Stimulated activated CD4-positive, alpha-beta T cell treated with anti-CD3 and anti-CD28 coated beads, Interleukin-2, amount 100 ng/mL, for 48 hours (primary cell): ENCODE data around the gene STX16.

ENCODE experiments used
- DNase-seq, 2 donors: peaks; one replicate each; pipeline ENCODE4 v3.0.0-alpha.2; 2020

STX16 gene

GRCh38 chr20:58700121-58700821, 49.2 kb downstream of the STX16 start:
- no peak for DNase-seq

- DNase-seq, result no peak
Observed at GRCh38 chr20:58700823-58701222, 49.7 kb downstream of the STX16 start.

- no peak for DNase-seq
Observed at GRCh38 chr20:58701431-58702160, 50.5 kb downstream of the STX16 start.

- no peak for DNase-seq
Observed at GRCh38 chr20:58702161-58702510, 51.1 kb downstream of the STX16 start.

- DNase-seq, result no peak
Observed at GRCh38 chr20:58702859-58703648, 52.0 kb downstream of the STX16 start.

- no peak for DNase-seq
Observed at GRCh38 chr20:58703765-58704371, 52.8 kb downstream of the STX16 start.

GRCh38 chr20:58705208-58705926, 54.3 kb downstream of the STX16 start:
- DNase-seq, result no peak

GRCh38 chr20:58706150-58706892, 55.2 kb downstream of the STX16 start:
- DNase-seq, result no peak

- no peak for DNase-seq
Observed at GRCh38 chr20:58706975-58707681, 56.0 kb downstream of the STX16 start.

- no peak for DNase-seq
Observed at GRCh38 chr20:58707770-58708169, 56.7 kb downstream of the STX16 start.

GRCh38 chr20:58708246-58708931, 57.3 kb downstream of the STX16 start:
- no peak for DNase-seq

- DNase-seq, result no peak
Observed at GRCh38 chr20:58709013-58709702, 58.1 kb downstream of the STX16 start.

- no peak for DNase-seq
Observed at GRCh38 chr20:58709703-58710039, 58.6 kb downstream of the STX16 start.

GRCh38 chr20:58710481-58711265, 59.6 kb downstream of the STX16 start:
- no peak for DNase-seq

GRCh38 chr20:58711266-58712051, 60.4 kb downstream of the STX16 start:
- no peak for DNase-seq

- DNase-seq, result no peak
Observed at GRCh38 chr20:58712151-58712791, 61.2 kb downstream of the STX16 start.

- no peak for DNase-seq
Observed at GRCh38 chr20:58712806-58713731, 62.0 kb downstream of the STX16 start.
